Epithelial cell of proximal tubule (primary cell): ENCODE data around the gene TMTC1. TPM values are rescaled to one million over a fixed set of nuclear protein-coding genes. Genes with fewer than 3 reads are reported as not detected.

ENCODE experiments used
- DNase-seq: peaks from one replicate; pipeline ENCODE4 v3.0.0-alpha.2; 2011; ENCODE audit warnings: low read depth
- H3K4me3 ChIP-seq: 2 replicates; pipeline ENCODE4 v1.5.1; 2011; ENCODE audit warnings: low read depth, mild to moderate bottlenecking, low read length
- total RNA-seq: library from RNA; depleted of rRNA; stranded (reverse); fragments of >200 nt; gene quantifications from 2 replicates; pipeline ENCODE4 v1.2.3, GENCODE V29; 2015
- TF ChIP-seq, protein P1 (sequence below): conservative IDR thresholded peaks from 2 replicates; pipeline ENCODE4 v1.5.1; 2012; ENCODE audit warnings: low read depth, mild to moderate bottlenecking, low read length

TMTC1 gene
- total RNA-seq, 1 donor from 2014 or later, result 0.40 TPM

DNA sequence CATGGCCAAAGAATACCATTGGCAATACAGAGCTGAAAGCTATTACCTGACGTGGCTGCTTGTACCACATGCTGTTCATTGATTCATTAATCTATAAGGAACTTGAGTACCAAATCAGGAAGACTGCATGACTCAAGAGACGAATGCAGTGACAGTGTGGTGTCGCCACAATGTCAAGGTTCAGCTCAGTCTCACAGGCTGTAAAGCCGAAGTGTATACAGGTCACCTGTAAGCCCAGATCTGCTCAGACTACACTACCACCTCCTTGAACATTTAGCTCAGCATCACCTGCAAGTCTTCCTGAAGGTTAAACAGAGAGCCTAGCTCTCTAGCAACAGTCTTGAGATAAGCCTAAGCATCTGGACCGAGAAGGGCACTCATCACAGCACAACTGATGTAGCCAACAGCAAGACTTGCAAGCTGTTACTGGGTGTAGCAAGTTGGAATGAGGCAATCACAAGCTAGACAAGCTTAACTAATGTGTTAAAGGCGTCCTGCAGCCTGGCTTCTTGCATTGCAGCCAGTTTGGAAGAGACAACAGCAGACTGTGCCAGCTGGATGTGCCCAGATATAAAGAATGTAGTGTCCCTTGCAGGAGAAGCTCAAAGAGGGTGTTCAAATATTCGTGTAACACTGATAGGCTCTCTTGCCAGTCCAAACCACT, 21.0 kb downstream of the TMTC1 start:
- no peak overlapping the region for H3K4me3 ChIP-seq
- DNase-seq, result no peak
- TF ChIP-seq, protein P1, sequence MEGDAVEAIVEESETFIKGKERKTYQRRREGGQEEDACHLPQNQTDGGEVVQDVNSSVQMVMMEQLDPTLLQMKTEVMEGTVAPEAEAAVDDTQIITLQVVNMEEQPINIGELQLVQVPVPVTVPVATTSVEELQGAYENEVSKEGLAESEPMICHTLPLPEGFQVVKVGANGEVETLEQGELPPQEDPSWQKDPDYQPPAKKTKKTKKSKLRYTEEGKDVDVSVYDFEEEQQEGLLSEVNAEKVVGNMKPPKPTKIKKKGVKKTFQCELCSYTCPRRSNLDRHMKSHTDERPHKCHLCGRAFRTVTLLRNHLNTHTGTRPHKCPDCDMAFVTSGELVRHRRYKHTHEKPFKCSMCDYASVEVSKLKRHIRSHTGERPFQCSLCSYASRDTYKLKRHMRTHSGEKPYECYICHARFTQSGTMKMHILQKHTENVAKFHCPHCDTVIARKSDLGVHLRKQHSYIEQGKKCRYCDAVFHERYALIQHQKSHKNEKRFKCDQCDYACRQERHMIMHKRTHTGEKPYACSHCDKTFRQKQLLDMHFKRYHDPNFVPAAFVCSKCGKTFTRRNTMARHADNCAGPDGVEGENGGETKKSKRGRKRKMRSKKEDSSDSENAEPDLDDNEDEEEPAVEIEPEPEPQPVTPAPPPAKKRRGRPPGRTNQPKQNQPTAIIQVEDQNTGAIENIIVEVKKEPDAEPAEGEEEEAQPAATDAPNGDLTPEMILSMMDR, result no peak

DNA sequence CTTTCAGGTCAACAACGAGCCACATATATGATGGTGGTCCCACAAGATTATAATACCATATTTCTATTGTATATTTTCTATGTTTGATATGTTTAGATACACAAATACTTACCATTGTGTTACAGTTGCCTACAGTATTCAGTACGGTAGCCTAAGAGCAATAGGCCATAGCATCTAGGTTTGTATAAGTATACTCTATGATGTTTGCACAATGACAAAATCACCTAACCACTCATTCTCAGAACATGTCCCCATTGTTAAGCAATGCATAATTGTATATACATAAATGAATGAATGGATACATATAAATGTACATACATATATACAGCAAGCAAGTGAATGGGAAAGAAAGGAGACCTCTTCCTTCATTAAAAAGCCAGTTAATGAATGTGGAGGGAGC, 23.8 kb downstream of the TMTC1 start:
- TF ChIP-seq, protein P1, result no peak
- DNase-seq, result no peak
- H3K4me3 ChIP-seq, result no peak overlapping the region

DNA sequence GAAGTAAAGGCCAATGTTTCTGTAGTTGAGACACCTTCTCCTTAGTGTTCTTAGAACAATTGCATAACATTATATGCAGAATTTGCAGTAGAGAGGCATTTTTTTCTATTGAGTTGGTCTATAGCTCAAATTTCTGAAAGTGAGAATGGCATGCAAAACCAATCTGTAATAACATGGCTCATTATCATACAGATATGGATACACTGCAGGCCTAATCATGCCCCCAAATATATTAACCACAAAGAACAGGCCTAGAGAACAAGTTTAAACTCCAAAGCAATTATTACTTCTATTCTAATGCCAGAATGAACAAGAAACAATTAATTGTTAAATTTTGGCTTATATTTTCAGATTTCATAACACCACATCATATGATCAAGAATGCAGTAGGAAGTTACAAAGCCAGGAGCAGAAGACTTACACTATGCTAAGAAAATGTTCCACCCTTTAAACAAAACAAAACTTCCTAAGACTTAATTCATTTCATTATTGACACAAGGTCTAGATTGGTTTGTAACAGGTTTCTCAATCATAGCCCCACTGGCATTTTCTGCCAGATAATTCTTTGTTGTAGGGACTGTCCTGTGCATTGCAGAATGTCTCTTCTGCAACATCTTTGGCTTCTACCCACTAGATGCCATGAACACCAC, 26.9 kb downstream of the TMTC1 start:
- no peak for DNase-seq
- no peak overlapping the region for H3K4me3 ChIP-seq
- TF ChIP-seq, protein P1, result no peak

DNA sequence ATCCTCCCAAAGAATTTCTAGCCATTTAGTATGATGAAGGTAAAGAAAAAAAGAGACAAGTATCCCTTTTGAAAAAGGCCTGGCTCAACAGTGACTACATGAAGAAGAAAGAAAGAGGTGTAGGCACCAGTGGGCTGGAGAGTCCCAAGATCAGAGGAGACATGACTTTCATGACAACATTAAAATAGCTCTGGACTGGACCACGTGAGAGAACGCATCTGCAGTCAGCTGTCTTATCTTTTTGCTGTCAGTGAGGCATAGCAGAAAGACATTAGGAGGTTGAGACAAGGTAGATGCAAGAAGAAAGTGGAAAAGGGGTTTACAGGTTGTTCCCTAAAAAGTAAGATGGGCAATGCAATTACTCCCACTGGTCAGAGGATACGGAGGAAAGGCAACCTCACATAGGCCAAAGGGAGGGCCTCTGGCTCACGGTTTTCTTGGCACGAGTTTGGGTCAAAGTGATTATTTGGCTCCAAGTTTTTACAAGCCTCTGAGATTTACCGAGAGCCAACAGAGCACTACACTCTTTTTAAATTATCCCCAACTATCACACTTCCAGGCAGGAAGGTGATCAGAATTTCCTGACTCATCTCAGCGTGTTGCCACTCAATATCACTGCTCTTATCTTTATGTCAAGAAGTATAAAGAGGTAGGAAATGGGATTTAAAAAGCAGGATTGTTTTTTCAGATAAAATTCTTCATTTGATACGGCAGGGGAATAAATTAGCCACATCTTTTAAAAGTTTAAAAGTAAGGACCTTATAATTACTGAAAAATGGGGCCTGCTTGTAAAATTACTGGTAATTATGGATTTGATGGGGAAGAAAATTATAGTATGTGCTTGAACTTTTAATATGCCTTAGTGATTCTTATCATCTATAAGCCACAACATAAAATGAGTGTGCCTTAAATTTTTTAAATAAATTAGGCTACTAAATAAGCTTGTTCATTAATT, 29.2 kb downstream of the TMTC1 start:
- no peak overlapping the region for H3K4me3 ChIP-seq
- TF ChIP-seq, protein P1, result no peak
- no peak for DNase-seq

DNA sequence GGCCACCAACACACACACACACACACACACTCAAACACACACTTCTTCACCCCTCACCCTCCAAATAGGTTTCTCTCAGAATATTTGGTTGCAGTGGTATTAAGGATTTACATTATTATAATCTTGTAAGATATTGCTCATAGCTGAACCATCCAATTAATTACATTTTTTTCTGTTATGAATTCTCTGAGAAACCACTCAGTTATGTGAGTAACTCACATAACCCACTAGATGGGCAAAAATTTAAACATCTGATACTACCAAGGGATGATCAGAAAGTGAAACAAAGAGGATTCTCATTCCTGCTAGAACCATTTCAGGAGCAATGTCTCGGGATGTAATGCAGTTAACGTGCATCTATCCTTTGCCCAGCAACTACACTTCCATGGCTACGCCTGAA, 31.6 kb downstream of the TMTC1 start:
- no peak for DNase-seq
- TF ChIP-seq, protein P1, result no peak
- no peak overlapping the region for H3K4me3 ChIP-seq

DNA sequence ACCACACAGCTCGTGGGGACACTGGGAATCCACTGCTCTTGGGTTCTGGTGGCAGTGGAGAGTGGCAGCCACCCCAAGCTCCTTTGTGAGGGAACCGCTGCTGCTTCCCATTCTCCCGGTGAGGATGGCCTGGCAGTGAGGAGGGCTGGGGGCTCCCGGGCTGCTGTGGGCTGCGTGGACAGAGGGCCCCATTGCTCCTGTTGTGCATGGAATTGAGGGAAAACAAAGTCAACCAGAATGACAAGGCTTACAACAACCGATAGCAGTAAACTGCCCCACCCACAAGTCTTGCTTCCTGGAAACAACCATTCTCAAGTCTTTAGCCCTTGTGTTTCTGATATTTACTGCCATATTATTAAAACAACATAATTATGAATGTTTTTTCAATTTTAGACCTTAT, 32.1 kb downstream of the TMTC1 start:
- TF ChIP-seq, protein P1, result no peak
- no peak overlapping the region for H3K4me3 ChIP-seq
- DNase-seq, result no peak
